MM.1S (cell line): Measurements from ENCODE around the gene IL1R2.

Source experiments
- DNase-seq: peaks from one replicate; pipeline ENCODE4 v3.0.0-alpha.2; 2015
- H2AFZ ChIP-seq: fragments of 300-600 bp; sonication (generic); 2 replicates; pipeline ENCODE4 v1.6.0; 2016; ENCODE audit warnings: antibody characterized with exemption, low read length
- H3F3A ChIP-seq: fragments of 300-600 bp; sonication (generic); 2 replicates; pipeline ENCODE4 v1.6.1; 2016; ENCODE audit warnings: mild to moderate bottlenecking, antibody characterized with exemption, low read length, moderate library complexity, mixed read lengths; ENCODE audit not compliant: insufficient read depth
- H3K27ac ChIP-seq: fragments of 300-600 bp; sonication (generic); 2 replicates; pipeline ENCODE4 v1.5.1; 2016; ENCODE audit warnings: mild to moderate bottlenecking, low read length
- H3K27me3 ChIP-seq: fragments of 300-600 bp; sonication (generic); replicated peaks from 2 replicates; pipeline ENCODE4 v1.6.0; 2016; ENCODE audit warnings: low read length; ENCODE audit not compliant: insufficient read depth
- H3K36me3 ChIP-seq: fragments of 300-600 bp; sonication (generic); replicated peaks from 2 replicates; pipeline ENCODE4 v1.6.1; 2016; ENCODE audit warnings: mild to moderate bottlenecking, low read length, mixed read lengths; ENCODE audit not compliant: insufficient read depth
- H3K4me1 ChIP-seq: fragments of 300-600 bp; sonication (generic); 2 replicates; pipeline ENCODE4 v1.6.1; 2016; ENCODE audit warnings: low read length, mixed read lengths
- H3K4me2 ChIP-seq: fragments of 300-600 bp; sonication (generic); 2 replicates; pipeline ENCODE4 v1.6.0; 2016; ENCODE audit warnings: low read depth, low read length
- H3K4me3 ChIP-seq: fragments of 300-600 bp; sonication (generic); 2 replicates; pipeline ENCODE4 v1.5.1; 2016; ENCODE audit warnings: low read length, mixed read lengths
- H3K79me2 ChIP-seq: fragments of 300-600 bp; sonication (generic); 2 replicates; pipeline ENCODE4 v1.6.1; 2016; ENCODE audit warnings: mixed run types, low read length, mixed read lengths
- H3K9ac ChIP-seq: fragments of 300-600 bp; sonication (generic); 2 replicates; pipeline ENCODE4 v1.6.1; 2016; ENCODE audit warnings: low read length, mixed read lengths
- H3K9me2 ChIP-seq: fragments of 300-600 bp; sonication (generic); replicated peaks from 2 replicates; pipeline ENCODE4 v1.6.1; 2016; ENCODE audit warnings: mild to moderate bottlenecking, low read length, mixed read lengths; ENCODE audit not compliant: insufficient read depth
- H3K9me3 ChIP-seq: fragments of 300-600 bp; sonication (generic); replicated peaks from 2 replicates; pipeline ENCODE4 v1.6.1; 2016; ENCODE audit warnings: mild to moderate bottlenecking, low read length, mixed read lengths; ENCODE audit not compliant: insufficient read depth
- H4K20me1 ChIP-seq: fragments of 300-600 bp; sonication (generic); 2 replicates; pipeline ENCODE4 v1.6.1; 2016; ENCODE audit warnings: mild to moderate bottlenecking, low read length, moderate library complexity, mixed read lengths; ENCODE audit not compliant: insufficient read depth
- CTCF ChIP-seq: fragments of 300-600 bp; sonication (generic); IDR thresholded peaks from 2 replicates; pipeline ENCODE4 v1.5.1; 2016; ENCODE audit warnings: antibody characterized with exemption, low read length, mixed read lengths
- EZH2 ChIP-seq: fragments of 300-600 bp; sonication (generic); optimal IDR thresholded peaks from 2 replicates; pipeline ENCODE3; 2017; ENCODE audit warnings: low read depth, mild to moderate bottlenecking, antibody characterized with exemption, low read length, mixed read lengths
- EZH2phosphoT487 ChIP-seq: fragments of 300-600 bp; sonication (generic); IDR thresholded peaks from 2 replicates; pipeline ENCODE4 v1.6.1; 2018; ENCODE audit warnings: antibody characterized with exemption, low read length

IL1R2 gene

GRCh38 chr2:101981504-101981903 is 10.3 kb upstream of the IL1R2 start:
- Histone ChIP-seq H3K27ac (no peak overlapping the region), H4K20me1 (no peaks in the 10 kb centered on the region), H3K9ac (no peak overlapping the region), H3K79me2 (no peaks in the 10 kb centered on the region), H3K4me1 (no peaks in the 10 kb centered on the region), H3K4me3 (no peak overlapping the region), H3F3A (no peaks in the 10 kb centered on the region), H3K9me2 (no peaks in the 10 kb centered on the region), H3K36me3 (no peaks in the 10 kb centered on the region), H3K4me2 (no peak overlapping the region), H3K27me3 (no peaks in the 10 kb centered on the region), H3K9me3 (no peaks in the 10 kb centered on the region), H2AFZ (no peak overlapping the region)
- no peak for TF ChIP-seq EZH2phosphoT487
- TF ChIP-seq CTCF: no peak
- TF ChIP-seq EZH2: no peak
- DNase-seq: no peak

GRCh38 chr2:101982495-101983029 is 9.2 kb upstream of the IL1R2 start:
- H2AFZ ChIP-seq: no peak overlapping the region
- H3K4me1 ChIP-seq: no peaks in the 10 kb centered on the region
- no peaks in the 10 kb centered on the region for H3K9me2 ChIP-seq
- H3F3A ChIP-seq: no peaks in the 10 kb centered on the region
- no peak for TF ChIP-seq CTCF
- no peak for TF ChIP-seq EZH2phosphoT487
- no peak for TF ChIP-seq EZH2
- H3K27ac ChIP-seq: no peak overlapping the region
- no peaks in the 10 kb centered on the region for H3K79me2 ChIP-seq
- H3K36me3 ChIP-seq: no peaks in the 10 kb centered on the region
- no peaks in the 10 kb centered on the region for H4K20me1 ChIP-seq
- no peaks in the 10 kb centered on the region for H3K27me3 ChIP-seq
- no peak for DNase-seq
- no peak overlapping the region for H3K9ac ChIP-seq
- no peaks in the 10 kb centered on the region for H3K9me3 ChIP-seq
- H3K4me2 ChIP-seq: no peak overlapping the region
- H3K4me3 ChIP-seq: no peak overlapping the region

- Histone ChIP-seq H3K27me3 (no peaks in the 10 kb centered on the region), H3K79me2 (no peaks in the 10 kb centered on the region), H3K4me3 (no peak overlapping the region), H3K27ac (no peak overlapping the region), H3K36me3 (no peaks in the 10 kb centered on the region), H3F3A (no peaks in the 10 kb centered on the region), H3K4me2 (no peak overlapping the region), H3K4me1 (no peaks in the 10 kb centered on the region), H3K9me3 (no peaks in the 10 kb centered on the region), H4K20me1 (no peaks in the 10 kb centered on the region), H3K9me2 (no peaks in the 10 kb centered on the region), H3K9ac (no peak overlapping the region), H2AFZ (no peak overlapping the region)
- no peak for TF ChIP-seq CTCF
- no peak for DNase-seq
Observed at GRCh38 chr2:101983486-101983885, 8.3 kb upstream of the IL1R2 start.

- no peaks in the 10 kb centered on the region for H3K36me3 ChIP-seq
- no peaks in the 10 kb centered on the region for H3F3A ChIP-seq
- no peak overlapping the region for H3K4me2 ChIP-seq
- no peak for TF ChIP-seq CTCF
- no peak for TF ChIP-seq EZH2
- no peak for TF ChIP-seq EZH2phosphoT487
- H3K4me3 ChIP-seq: no peak overlapping the region
- H2AFZ ChIP-seq: no peak overlapping the region
- no peak for DNase-seq
- H3K9ac ChIP-seq: no peak overlapping the region
- H3K79me2 ChIP-seq: no peaks in the 10 kb centered on the region
- no peak overlapping the region for H3K27ac ChIP-seq
- no peaks in the 10 kb centered on the region for H4K20me1 ChIP-seq
- H3K9me2 ChIP-seq: no peaks in the 10 kb centered on the region
- no peaks in the 10 kb centered on the region for H3K9me3 ChIP-seq
- H3K27me3 ChIP-seq: no peaks in the 10 kb centered on the region
- no peaks in the 10 kb centered on the region for H3K4me1 ChIP-seq
Observed at GRCh38 chr2:101983928-101984327, 7.8 kb upstream of the IL1R2 start.
